Stimulated activated CD4-positive, alpha-beta T cell treated with anti-CD3 and anti-CD28 coated beads, Interleukin-4, amount 100 ng/mL, for 4 hours (primary cell): Measurements from ENCODE around the gene BICC1.

Source experiments
- DNase-seq, 2 experiments: peaks; one replicate each; pipeline ENCODE4 v3.0.0-alpha.2; 2020

The BICC1 gene

GRCh38 chr10:58609532-58610150 is 97.0 kb downstream of the BICC1 start:
- no peak for DNase-seq

GRCh38 chr10:58615237-58615935 is 102.7 kb downstream of the BICC1 start:
- no peak for DNase-seq

- DNase-seq, result no peak
Measured at GRCh38 chr10:58618158-58618676, 105.5 kb downstream of the BICC1 start.

- DNase-seq, result no peak
Measured at GRCh38 chr10:58621379-58622077, 108.9 kb downstream of the BICC1 start.

GRCh38 chr10:58622246-58622645 is 109.6 kb downstream of the BICC1 start:
- DNase-seq, result no peak

- no peak for DNase-seq
Measured at GRCh38 chr10:58625070-58625469, 112.4 kb downstream of the BICC1 start.

GRCh38 chr10:58627392-58627791 is 114.7 kb downstream of the BICC1 start:
- no peak for DNase-seq

GRCh38 chr10:58631715-58632114 is 119.0 kb downstream of the BICC1 start:
- DNase-seq, result no peak

GRCh38 chr10:58632216-58632615 is 119.5 kb downstream of the BICC1 start:
- DNase-seq, result no peak

- DNase-seq, result no peak
Measured at GRCh38 chr10:58637352-58637751, 124.7 kb downstream of the BICC1 start.

- DNase-seq, result no peak
Measured at GRCh38 chr10:58638388-58638787, 125.7 kb downstream of the BICC1 start.

GRCh38 chr10:58641095-58641531 is 128.4 kb downstream of the BICC1 start:
- DNase-seq, result no peak

GRCh38 chr10:58641708-58642107 is 129.0 kb downstream of the BICC1 start:
- DNase-seq, result no peak

- no peak for DNase-seq
Measured at GRCh38 chr10:58642283-58642682, 129.6 kb downstream of the BICC1 start.

GRCh38 chr10:58642916-58643428 is 130.3 kb downstream of the BICC1 start:
- DNase-seq, result no peak

- no peak for DNase-seq
Measured at GRCh38 chr10:58644311-58644710, 131.6 kb downstream of the BICC1 start.

- DNase-seq, result no peak
Measured at GRCh38 chr10:58645416-58646146, 132.9 kb downstream of the BICC1 start.

- DNase-seq, result no peak
Measured at GRCh38 chr10:58647376-58648112, 134.9 kb downstream of the BICC1 start.

- DNase-seq, result no peak
Measured at GRCh38 chr10:58648131-58648530, 135.5 kb downstream of the BICC1 start.

GRCh38 chr10:58651040-58651439 is 138.4 kb downstream of the BICC1 start:
- DNase-seq, result no peak

GRCh38 chr10:58651742-58652141 is 139.1 kb downstream of the BICC1 start:
- DNase-seq, result no peak

GRCh38 chr10:58653139-58653538 is 140.5 kb downstream of the BICC1 start:
- DNase-seq, result no peak
